IMR-90 (cell line): Measurements from ENCODE around the gene KDM5A. TPM values are rescaled to one million over a fixed set of nuclear protein-coding genes. Genes with fewer than 3 reads are reported as not detected.

ENCODE experiments used
- ATAC-seq: fragments of 200-7000 bp; cut with Tn5 transposase; 2 replicates; pipeline ENCODE4 v1.9.1; 2020; ENCODE audit warnings: low read depth, mild to moderate bottlenecking, moderate library complexity
- BruUV-seq: library from RNA; stranded (reverse); fragments of 400-500 nt; replicated peaks from 2 replicates; lab custom pipeline; 2021; lab: Mats Ljungman, UMichigan
- CTCF ChIA-PET: fragments of 300-600 bp; formaldehyde crosslinking; extraction: SDS; loops from one replicate; lab custom pipeline; 2021; ENCODE audit warnings: antibody characterized with exemption; lab: Yijun Ruan, JAX
- POLR2A ChIA-PET: fragments of 300-600 bp; sonication (Branson Sonifier 250); formaldehyde crosslinking; loops from one replicate; lab custom pipeline; 2022; ENCODE audit warnings: antibody characterized with exemption; ENCODE audit not compliant: unreplicated experiment; lab: Charles Lee
- DNase-seq: peaks from one replicate; pipeline ENCODE4 v3.0.0; 2013
- H2AFZ ChIP-seq: replicated peaks from 2 replicates; pipeline ENCODE3; 2013; ENCODE audit warnings: low read length, mild to moderate bottlenecking; ENCODE audit not compliant: poor library complexity
- H2AK5ac ChIP-seq: 2 replicates; pipeline ENCODE4 v1.6.1; 2013; ENCODE audit warnings: low read depth, low read length, inconsistent platforms
- H2AK9ac ChIP-seq: replicated peaks from 2 replicates; pipeline ENCODE3; 2013; ENCODE audit warnings: mild to moderate bottlenecking, low read depth, low read length, moderate library complexity; ENCODE audit not compliant: poor library complexity
- H2BK120ac ChIP-seq: 2 replicates; pipeline ENCODE4 v1.6.1; 2013; ENCODE audit warnings: low read depth, low read length, inconsistent platforms
- H2BK15ac ChIP-seq: 3 replicates; pipeline ENCODE4 v1.6.1; 2013; ENCODE audit warnings: low read depth, low read length, inconsistent platforms
- H2BK20ac ChIP-seq: 2 replicates; pipeline ENCODE4 v1.6.1; 2013; ENCODE audit warnings: low read depth, mild to moderate bottlenecking, inconsistent platforms, low read length, moderate library complexity
- H2BK5ac ChIP-seq: 2 replicates; pipeline ENCODE4 v1.6.1; 2013; ENCODE audit warnings: mild to moderate bottlenecking, low read depth, low read length, inconsistent platforms; ENCODE audit not compliant: poor library complexity, severe bottlenecking
- H3K14ac ChIP-seq: replicated peaks from 2 replicates; pipeline ENCODE4 v1.6.1; 2013; ENCODE audit warnings: low read depth, low read length, inconsistent platforms
- H3K18ac ChIP-seq: 2 replicates; pipeline ENCODE4 v1.6.1; 2013; ENCODE audit warnings: low read depth, low read length, control low read depth
- H3K23ac ChIP-seq: 2 replicates; pipeline ENCODE4 v1.6.1; 2013; ENCODE audit warnings: low read depth, low read length, inconsistent platforms
- H3K27ac ChIP-seq: 2 replicates; pipeline ENCODE4 v1.5.1; 2013; ENCODE audit warnings: mild to moderate bottlenecking, control low read depth, low read length; ENCODE audit not compliant: insufficient read depth
- H3K27me3 ChIP-seq: 2 replicates; pipeline ENCODE4 v1.6.1; 2013; ENCODE audit warnings: low read length; ENCODE audit not compliant: control insufficient read depth, insufficient read depth
- H3K36me3 ChIP-seq: 2 replicates; pipeline ENCODE4 v1.6.1; 2013; ENCODE audit warnings: low read length, mixed read lengths; ENCODE audit not compliant: control insufficient read depth, insufficient read depth
- H3K4ac ChIP-seq: 2 replicates; pipeline ENCODE4 v1.6.1; 2013; ENCODE audit warnings: low read depth, low read length, inconsistent platforms
- H3K4me1 ChIP-seq: 2 replicates; pipeline ENCODE4 v1.6.1; 2013; ENCODE audit warnings: low read length, mixed read lengths; ENCODE audit not compliant: control insufficient read depth, insufficient read depth
- H3K4me2 ChIP-seq: 2 replicates; pipeline ENCODE4 v1.6.1; 2013; ENCODE audit warnings: low read depth, mild to moderate bottlenecking, control low read depth, low read length, moderate library complexity
- H3K4me3 ChIP-seq: 2 replicates; pipeline ENCODE4 v1.5.1; 2013; ENCODE audit warnings: low read depth, mild to moderate bottlenecking, control low read depth, low read length, moderate library complexity; ENCODE audit not compliant: insufficient read depth
- H3K56ac ChIP-seq: 2 replicates; pipeline ENCODE4 v1.6.1; 2013; ENCODE audit warnings: low read length, inconsistent platforms; ENCODE audit not compliant: insufficient read depth; ENCODE audit errors: extremely low read depth
- H3K79me1 ChIP-seq, 2 experiments: 2 replicates each; pipeline ENCODE4 v1.6.1; 2013; ENCODE audit warnings: low read length in 2 of 2, inconsistent platforms in 1 of 2, low read depth in 1 of 2
- H3K9ac ChIP-seq: 2 replicates; pipeline ENCODE4 v1.6.1; 2013; ENCODE audit warnings: low read depth, low read length, control low read depth
- H3K9me1 ChIP-seq: 2 replicates; pipeline ENCODE4 v1.6.1; 2013; ENCODE audit warnings: low read length, inconsistent platforms; ENCODE audit not compliant: insufficient read depth
- H3K9me3 ChIP-seq: 2 replicates; pipeline ENCODE4 v1.6.1; 2013; ENCODE audit warnings: low read length; ENCODE audit not compliant: control insufficient read depth, insufficient read depth
- H4K20me1 ChIP-seq: 2 replicates; pipeline ENCODE4 v1.6.1; 2013; ENCODE audit warnings: low read length, inconsistent platforms; ENCODE audit not compliant: insufficient read depth
- H4K5ac ChIP-seq: 2 replicates; pipeline ENCODE4 v1.6.1; 2013; ENCODE audit warnings: mild to moderate bottlenecking, low read depth, low read length, control low read depth
- H4K8ac ChIP-seq, 2 experiments: 2 replicates each; pipeline ENCODE4 v1.6.1; 2013; ENCODE audit warnings: low read depth in 2 of 2, low read length in 2 of 2, control low read depth in 1 of 2, inconsistent platforms in 1 of 2
- H4K91ac ChIP-seq: 2 replicates; pipeline ENCODE4 v1.6.1; 2013; ENCODE audit warnings: low read depth, low read length, inconsistent platforms; ENCODE audit not compliant: insufficient read depth
- MXI1 ChIP-seq: IDR thresholded peaks from 2 replicates; pipeline ENCODE4 v1.6.1; 2012; ENCODE audit warnings: low read depth, mild to moderate bottlenecking, low read length, moderate library complexity, borderline replicate concordance
- WGBS, 2 experiments: methylation state at CpG; one replicate each; pipeline versions ENCODE4 v1.1.5 to v1.1.7; 2013; ENCODE audit warnings: missing lambda C conversion rate in 2 of 2; ENCODE audit not compliant: insufficient read length in 1 of 2; ENCODE audit errors: extremely low coverage in 2 of 2; 5-methylcytosine and 5-hydroxymethylcytosine counted together
- dilution Hi-C: fragments of 300-500 bp; cut with HindIII; formaldehyde crosslinking; loops from one replicate; pipeline ENCODE4 v1.14.3; 2018; ENCODE audit warnings: low sequenced_read_pairs; ENCODE audit not compliant: unreplicated experiment
- in situ Hi-C: fragments of 300-500 bp; cut with MboI; formaldehyde crosslinking; loops from 3 replicates; pipeline ENCODE4 v1.14.3; 2019; ENCODE audit warnings: low sequenced_read_pairs, inconsistent platforms, mixed read lengths
- intact Hi-C: fragments of 100-400 bp; cut with micrococcal nuclease; formaldehyde crosslinking; loops from 2 replicates; pipeline ENCODE4 v1.10.0; 2022
- polyA plus RNA-seq, 3 experiments: library from polyadenylated mRNA; depleted of rRNA; stranded (reverse); fragments of >200 nt; gene quantifications; 2 replicates each; pipeline ENCODE4 v1.2.3, GENCODE V29; 2012; ENCODE audit warnings: low replicate concordance in 1 of 3
- total RNA-seq: library from RNA; depleted of rRNA; stranded (reverse); fragments of >200 nt; gene quantifications from 2 replicates; pipeline ENCODE4 v1.2.3, GENCODE V29; 2012

The KDM5A gene
- total and polyA plus RNA-seq, 2 of the 4 experiments (the other 2 are of a cell fraction), result 7.9 to 95.9 TPM

DNA sequence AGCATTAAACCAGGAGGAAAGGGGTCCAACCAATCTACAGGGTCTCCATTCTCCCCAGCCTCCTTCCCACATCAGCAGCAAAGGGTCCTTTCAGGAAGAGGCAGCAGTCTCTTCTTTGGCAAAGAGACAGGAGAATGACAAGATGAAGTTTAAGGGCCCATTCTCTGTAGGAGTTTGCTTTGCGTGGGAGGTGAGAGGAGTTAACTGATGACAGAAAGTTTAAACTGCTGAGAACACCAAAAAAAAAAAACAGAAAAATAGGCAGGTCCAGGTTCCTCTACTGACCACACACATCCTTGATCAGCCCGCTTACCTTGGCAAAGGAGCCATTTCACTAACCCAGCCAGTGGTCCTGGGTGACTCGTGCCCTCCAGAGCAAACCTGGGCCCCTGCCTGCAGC is 132.2 kb downstream of the KDM5A start:
- no peak for TF ChIP-seq MXI1
- Histone ChIP-seq H2BK15ac (no peak overlapping the region), H2AK5ac (no peak overlapping the region), H3K9ac (no peak overlapping the region), H3K4ac (no peak overlapping the region), H4K5ac (no peak overlapping the region), H2AK9ac (no peak overlapping the region), H3K9me3 (no peaks in the 10 kb centered on the region), H2AFZ (no peak overlapping the region), H3K27ac (no peak overlapping the region), H3K79me1 (no peaks in the 10 kb centered on the region), H3K4me2 (no peak overlapping the region), H3K4me3 (no peak overlapping the region), H2BK5ac (no peak overlapping the region), H3K18ac (no peak overlapping the region), H3K9me1 (0 out of 2 replicates have a peak, but pooled peaks cover 2% of the 10 kb centered on the region), H3K56ac (no peak overlapping the region), H3K27me3 (peaks cover 61% of the 10 kb centered on the region), H3K23ac (no peak overlapping the region), H4K8ac (no peak overlapping the region), H3K14ac (no peak overlapping the region), H4K91ac (no peak overlapping the region), H3K36me3 (no peaks in the 10 kb centered on the region), H4K20me1 (no peaks in the 10 kb centered on the region), H2BK120ac (no peak overlapping the region), H2BK20ac (no peak overlapping the region), H3K4me1 (no peaks in the 10 kb centered on the region)
- WGBS, 2 experiments, result no CpG with 5 or more reads among the region's 3 CpGs
- DNase-seq, result no peak
- CTCF ChIA-PET, result no interaction called here
- intact Hi-C loops, result no loop called here
- dilution Hi-C loops, result no loop called here
- no peak for ATAC-seq
- POLR2A ChIA-PET, result no interaction called here
- no TSS peak for BruUV-seq
- in situ Hi-C loops, result no loop called here
